GM12873 (cell line): ENCODE results near the gene SNX32.

Experiments
- CTCF ChIP-seq: IDR thresholded peaks from 2 replicates; pipeline ENCODE4 v1.5.1; 2012; ENCODE audit warnings: low read depth, mild to moderate bottlenecking, moderate library complexity, low read length, control low read depth; ENCODE audit not compliant: insufficient read depth; ENCODE audit errors: missing control alignments

The SNX32 gene

GRCh38 chr11:65870706-65871681 lies 37.2 kb downstream of the SNX32 start:
- no peak for TF ChIP-seq CTCF

- TF ChIP-seq CTCF: no peak
These were observed 38.2 kb downstream of the SNX32 start for GRCh38 chr11:65871811-65872548.

GRCh38 chr11:65872586-65873317 lies 39.0 kb downstream of the SNX32 start, which contains the start of gene EFEMP2:
Gene EFEMP2, minus strand, starts transcription at chr11:65872800. Its CDS starts 446 bp downstream, at chr11:65872354.
- no peak for TF ChIP-seq CTCF

- TF ChIP-seq CTCF: no peak
These were observed 39.8 kb downstream of the SNX32 start for GRCh38 chr11:65873318-65874156.

GRCh38 chr11:65879617-65880016 lies 45.9 kb downstream of the SNX32 start, which contains the start of gene CTSW:
Gene CTSW, plus strand, starts transcription at chr11:65879837. Its CDS starts 18 bp downstream, at chr11:65879855.
- no peak for TF ChIP-seq CTCF

- TF ChIP-seq CTCF: no peak
These were observed 46.3 kb downstream of the SNX32 start for GRCh38 chr11:65880027-65880426.
